Measurements from ENCODE around the gene RELL2.

- TF ChIP-seq CTCF (IDR thresholded peaks at IDR 0.05), result no peak
- TF ChIP-seq CBFB (CRISPR knock-in tag; IDR thresholded peaks at IDR 0.05; ENCODE audit: low read depth), result no peak
- TF ChIP-seq NR1H2 (CRISPR knock-in tag; IDR thresholded peaks at IDR 0.05), result no peak
- no peak for TF ChIP-seq ZNF121 (CRISPR knock-in tag; IDR thresholded peaks at IDR 0.05)
- no peak for TF ChIP-seq ETV6 (CRISPR knock-in tag; IDR thresholded peaks at IDR 0.05)
- no peak for TF ChIP-seq ZNF219 (CRISPR knock-in tag; IDR thresholded peaks at IDR 0.05; ENCODE audit: borderline replicate concordance)
- TF ChIP-seq, protein P1, sequence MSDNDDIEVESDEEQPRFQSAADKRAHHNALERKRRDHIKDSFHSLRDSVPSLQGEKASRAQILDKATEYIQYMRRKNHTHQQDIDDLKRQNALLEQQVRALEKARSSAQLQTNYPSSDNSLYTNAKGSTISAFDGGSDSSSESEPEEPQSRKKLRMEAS (CRISPR knock-in tag; IDR thresholded peaks at IDR 0.05), result no peak
- TF ChIP-seq JUN (CRISPR knock-in tag; IDR thresholded peaks at IDR 0.05), result no peak
- no peak for TF ChIP-seq SOX15 (CRISPR knock-in tag; IDR thresholded peaks at IDR 0.05)
- TF ChIP-seq NFE2L1 (CRISPR knock-in tag; IDR thresholded peaks at IDR 0.05), result no peak
Measured at GRCh38 chr5:141680178-141680577, 43.4 kb downstream of the RELL2 start.

All from WTC11 (cell line).